HG02852 (cell line): ENCODE measurements around the gene C6orf89.

Source experiments
- ATAC-seq: cut with Tn5 transposase; IDR thresholded peaks from one replicate; pipeline ENCODE4 v1.9.1; 2021; ENCODE audit warnings: mild to moderate bottlenecking, moderate library complexity; ENCODE audit not compliant: unreplicated experiment

C6orf89 gene

GRCh38 chr6:36852481-36853147 is 33.1 kb upstream of the C6orf89 start:
- no peak for ATAC-seq

- ATAC-seq, result no peak
These were observed 32.4 kb upstream of the C6orf89 start for GRCh38 chr6:36853325-36853724.

GRCh38 chr6:36855750-36856149 is 30.0 kb upstream of the C6orf89 start:
- ATAC-seq, result no peak

- ATAC-seq, result no peak
These were observed 29.5 kb upstream of the C6orf89 start for GRCh38 chr6:36856277-36856676.

GRCh38 chr6:36857325-36857724 is 28.4 kb upstream of the C6orf89 start:
- ATAC-seq, result no peak

GRCh38 chr6:36858407-36858981 is 27.3 kb upstream of the C6orf89 start:
- no peak for ATAC-seq

- no peak for ATAC-seq
These were observed 25.6 kb upstream of the C6orf89 start for GRCh38 chr6:36860126-36860525.

GRCh38 chr6:36862164-36862847 is 23.4 kb upstream of the C6orf89 start:
- ATAC-seq, result no peak

- no peak for ATAC-seq
These were observed 22.8 kb upstream of the C6orf89 start for GRCh38 chr6:36862848-36863382.

- no peak for ATAC-seq
These were observed 21.8 kb upstream of the C6orf89 start for GRCh38 chr6:36863670-36864540.

- ATAC-seq, result no peak
These were observed 19.9 kb upstream of the C6orf89 start for GRCh38 chr6:36865835-36866234.

GRCh38 chr6:36867471-36868224 is 18.1 kb upstream of the C6orf89 start:
- ATAC-seq, result no peak

- ATAC-seq, result no peak
These were observed 14.1 kb upstream of the C6orf89 start for GRCh38 chr6:36871686-36872085.

GRCh38 chr6:36873115-36873514 is 12.6 kb upstream of the C6orf89 start:
- no peak for ATAC-seq

GRCh38 chr6:36873612-36874442 is 11.9 kb upstream of the C6orf89 start:
- no peak for ATAC-seq

GRCh38 chr6:36874443-36875249 is 11.1 kb upstream of the C6orf89 start, which contains the start of gene PPIL1:
TSS of gene PPIL1 (minus strand) at chr6:36874803. CDS start at chr6:36874772, 31 bp downstream.
- peak; percentile 85 for ATAC-seq

- ATAC-seq, result no peak
These were observed 10.5 kb upstream of the C6orf89 start for GRCh38 chr6:36875250-36875633.

- no peak for ATAC-seq
These were observed 1.1 kb upstream of the C6orf89 start for GRCh38 chr6:36884610-36885009.
